Adrenal gland (tissue), 5 donors: ENCODE data around the gene DRAM1.

Experiments
- POLR2A ChIP-seq, 2 donors: fragments of 450-650 bp; IDR thresholded peaks; one replicate each; pipeline ENCODE4 v1.6.1; 2017; ENCODE audit warnings: antibody characterized with exemption in 2 of 2, mild to moderate bottlenecking in 2 of 2, moderate library complexity in 1 of 2
- TF ChIP-seq, protein P1 (sequence below), 6 experiments: fragments of 450-650 bp in 4 of 6; fragments of 200-600 bp in 2 of 6; sonication (generic) in 1 of 6; IDR thresholded peaks; 1 replicate in 5 of 6; 2 replicates in 1 of 6; pipeline versions ENCODE4 v1.5.1 to v1.8.0; 2016 to 2021; ENCODE audit warnings: antibody characterized with exemption in 6 of 6, mild to moderate bottlenecking in 2 of 6, moderate library complexity in 1 of 6
- donor health status: DM: no; HTN: no; CAD: no.

DNA sequence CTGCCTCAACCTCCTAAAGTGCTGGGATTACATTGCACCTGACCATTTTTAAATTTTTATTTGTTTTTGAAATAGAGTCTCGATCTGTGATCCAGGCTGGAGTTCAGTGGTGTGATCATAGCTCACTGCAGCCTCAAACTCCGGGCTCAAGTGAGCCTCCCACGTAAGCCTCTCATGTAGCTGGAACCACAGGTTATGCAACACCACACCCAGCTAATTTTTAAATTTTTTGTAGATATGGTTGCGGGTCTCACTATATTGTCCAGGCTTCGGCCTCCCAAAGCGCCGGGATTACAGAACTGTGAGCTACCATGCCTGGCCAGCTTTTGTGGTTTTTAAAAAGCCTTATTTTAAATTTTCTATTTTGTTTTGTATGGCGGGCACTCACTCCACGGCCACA, 2.2 kb upstream of the DRAM1 start:
- TF ChIP-seq, protein P1, sequence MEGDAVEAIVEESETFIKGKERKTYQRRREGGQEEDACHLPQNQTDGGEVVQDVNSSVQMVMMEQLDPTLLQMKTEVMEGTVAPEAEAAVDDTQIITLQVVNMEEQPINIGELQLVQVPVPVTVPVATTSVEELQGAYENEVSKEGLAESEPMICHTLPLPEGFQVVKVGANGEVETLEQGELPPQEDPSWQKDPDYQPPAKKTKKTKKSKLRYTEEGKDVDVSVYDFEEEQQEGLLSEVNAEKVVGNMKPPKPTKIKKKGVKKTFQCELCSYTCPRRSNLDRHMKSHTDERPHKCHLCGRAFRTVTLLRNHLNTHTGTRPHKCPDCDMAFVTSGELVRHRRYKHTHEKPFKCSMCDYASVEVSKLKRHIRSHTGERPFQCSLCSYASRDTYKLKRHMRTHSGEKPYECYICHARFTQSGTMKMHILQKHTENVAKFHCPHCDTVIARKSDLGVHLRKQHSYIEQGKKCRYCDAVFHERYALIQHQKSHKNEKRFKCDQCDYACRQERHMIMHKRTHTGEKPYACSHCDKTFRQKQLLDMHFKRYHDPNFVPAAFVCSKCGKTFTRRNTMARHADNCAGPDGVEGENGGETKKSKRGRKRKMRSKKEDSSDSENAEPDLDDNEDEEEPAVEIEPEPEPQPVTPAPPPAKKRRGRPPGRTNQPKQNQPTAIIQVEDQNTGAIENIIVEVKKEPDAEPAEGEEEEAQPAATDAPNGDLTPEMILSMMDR (IDR thresholded peaks at IDR 0.05), result no peak
- no peak for TF ChIP-seq POLR2A (IDR thresholded peaks at IDR 0.05)
